Thoracic aorta (tissue), 2 donors: ENCODE results near the gene GATAD2A. TPM values are rescaled to one million over a fixed set of nuclear protein-coding genes. Genes with fewer than 3 reads are reported as not detected.

Experiments
- ATAC-seq: fragments of 150-250 bp; one replicate; pipeline ENCODE4 v1.8.0; 2017; ENCODE audit warnings: low read depth; ENCODE audit not compliant: insufficient number of reproducible peaks, low FRiP score
- DNase-seq: peaks from one replicate; pipeline ENCODE4 v3.0.0-alpha.2; 2020; ENCODE audit warnings: low spot score
- H3K27ac ChIP-seq, 2 donors: fragments of 200-600 bp; sonication (generic); 1 replicate in 1 of 2; 2 replicates in 1 of 2; pipeline ENCODE4 v1.5.1; 2016; ENCODE audit warnings: mild to moderate bottlenecking in 2 of 2, moderate library complexity in 2 of 2
- H3K27me3 ChIP-seq: fragments of 200-600 bp; sonication (generic); replicated peaks from 2 replicates; pipeline ENCODE4 v1.6.0; 2016; ENCODE audit warnings: mild to moderate bottlenecking; ENCODE audit not compliant: insufficient read depth
- H3K36me3 ChIP-seq: fragments of 200-600 bp; sonication (generic); one replicate; pipeline ENCODE4 v1.5.1; 2016
- H3K4me1 ChIP-seq, 2 donors: fragments of 200-600 bp; sonication (generic); 1 replicate in 1 of 2; 2 replicates in 1 of 2; pipeline versions ENCODE4 v1.5.1 to v1.6.0; 2016; ENCODE audit warnings: low read depth in 2 of 2, mild to moderate bottlenecking in 1 of 2; ENCODE audit not compliant: control insufficient read depth in 1 of 2
- H3K4me3 ChIP-seq: fragments of 200-600 bp; sonication (generic); 2 replicates; pipeline ENCODE4 v1.5.1; 2016; ENCODE audit warnings: mild to moderate bottlenecking
- H3K9me3 ChIP-seq: fragments of 200-600 bp; sonication (generic); 2 replicates; pipeline ENCODE4 v1.5.1; 2016
- CTCF ChIP-seq: fragments of 200-600 bp; sonication (generic); IDR thresholded peaks from one replicate; pipeline ENCODE4 v1.5.1; 2019; ENCODE audit warnings: antibody characterized with exemption
- total RNA-seq, 2 donors: library from RNA; depleted of rRNA; stranded (reverse); fragments of >200 nt; gene quantifications; one replicate each; pipeline versions ENCODE4 v1.1.0 to v1.2.3, GENCODE V29; 2016

Gene GATAD2A
- total RNA-seq, 2 donors from 2014 or later: 55.9 to 79.1 TPM

- Histone ChIP-seq H3K27me3 (no peaks in the 10 kb centered on the region), H3K4me1 (no peaks in the 10 kb centered on the region), H3K36me3 (no peaks in the 10 kb centered on the region), H3K4me3 (no peak overlapping the region), H3K9me3 (no peaks in the 10 kb centered on the region), H3K27ac (no peak overlapping the region)
- no peak for ATAC-seq
- DNase-seq: no peak
- TF ChIP-seq CTCF: no peak
Measured at GRCh38 chr19:19558055-19558454, 152.6 kb downstream of the GATAD2A start.

Other genes with a start within 250 kb of the GATAD2A start
- 1 to 10 TPM; 1.5 to 2.0 TPM for gene MEF2B, start 235.4 kb upstream of the GATAD2A start, total RNA-seq
- 10 to 100 TPM; 15.2 to 15.4 TPM for gene BORCS8, start 213.5 kb upstream of the GATAD2A start, total RNA-seq
- gene RFXANK, start 213.4 kb upstream of the GATAD2A start, total RNA-seq: 10 to 100 TPM; 17.6 to 23.2 TPM
- 10 to 100 TPM in 1 of 2 donors, 1 to 10 TPM in 1; 6.5 to 17.9 TPM for gene NR2C2AP, start 202.3 kb upstream of the GATAD2A start, total RNA-seq
- gene NCAN, start 193.7 kb upstream of the GATAD2A start, total RNA-seq: not detected
- gene TM6SF2, start 132.4 kb upstream of the GATAD2A start, total RNA-seq: 1 to 10 TPM in 1 of 2 donors, under 1 TPM in 1; 0.49 to 4.1 TPM
- gene SUGP1, start 85.2 kb upstream of the GATAD2A start, total RNA-seq: 10 to 100 TPM; 25.0 to 43.0 TPM
- gene MAU2, start 84.8 kb upstream of the GATAD2A start, total RNA-seq: 100 to 1,000 TPM in 1 of 2 donors, 10 to 100 TPM in 1; 93.9 to 119 TPM
- 1 to 10 TPM; 1.5 to 3.6 TPM for gene TSSK6, start 109.9 kb downstream of the GATAD2A start, total RNA-seq
- 10 to 100 TPM; 15.5 to 60.8 TPM for gene NDUFA13, start 110.5 kb downstream of the GATAD2A start, total RNA-seq
- 1 to 10 TPM; 2.0 to 7.9 TPM for gene YJEFN3, start 123.2 kb downstream of the GATAD2A start, total RNA-seq
- gene CILP2, start 132.6 kb downstream of the GATAD2A start, total RNA-seq: 1 to 10 TPM in 1 of 2 donors, under 1 TPM in 1; 0.81 to 1.5 TPM
- gene PBX4, start 213.0 kb downstream of the GATAD2A start, total RNA-seq: not detected
- gene LPAR2, start 222.5 kb downstream of the GATAD2A start, total RNA-seq: 10 to 100 TPM in 1 of 2 donors, 1 to 10 TPM in 1; 4.2 to 11.6 TPM
- 10 to 100 TPM; 12.5 to 13.1 TPM for gene GMIP, start 238.0 kb downstream of the GATAD2A start, total RNA-seq